Activated CD8-positive, alpha-beta T cell treated with anti-CD3 and anti-CD28 coated beads, Interleukin-2, amount 10 ng/mL, durations not matched to agents 7 days and 5 days (primary cell): ENCODE measurements around the gene CLEC1B. TPM values are rescaled to one million over a fixed set of nuclear protein-coding genes. Genes with fewer than 3 reads are reported as not detected.
"Not testable (repeated sequence)": the region's sequence is repeated elsewhere in the genome, so short reads cannot be mapped to it uniquely, and the experiment has no call there.

Experiments used
- ATAC-seq: fragments of 150-1000 bp; cut with Tn5 transposase; one replicate; pipeline ENCODE4 v1.10.0; 2021; ENCODE audit warnings: moderate library complexity
- CTCF ChIA-PET: fragments of 350-600 bp; sonication (Branson Sonifier 250); formaldehyde crosslinking; loops from one replicate; lab custom pipeline; 2021; ENCODE audit warnings: antibody characterized with exemption; lab: Charles Lee
- POLR2A ChIA-PET: fragments of 350-600 bp; sonication (Branson Sonifier 250); formaldehyde crosslinking; loops from one replicate; lab custom pipeline; 2021; ENCODE audit warnings: antibody characterized with exemption; lab: Charles Lee
- DNase-seq: peaks from one replicate; pipeline ENCODE4 v3.0.0-alpha.2; 2020
- H3K27ac Mint-ChIP-seq: one replicate; pipeline ENCODE4 v1.8.0; 2021; ENCODE audit warnings: mild to moderate bottlenecking, mixed read lengths
- H3K27me3 Mint-ChIP-seq: one replicate; pipeline ENCODE4 v1.8.0; 2021; ENCODE audit warnings: low read depth, mixed read lengths
- H3K36me3 Mint-ChIP-seq: one replicate; pipeline ENCODE4 v1.8.0; 2021; ENCODE audit warnings: low read depth, mixed read lengths
- H3K4me1 Mint-ChIP-seq: one replicate; pipeline ENCODE4 v1.8.0; 2021; ENCODE audit warnings: low read depth, mixed read lengths
- H3K4me3 Mint-ChIP-seq: one replicate; pipeline ENCODE4 v1.8.0; 2021; ENCODE audit warnings: mild to moderate bottlenecking, mixed read lengths
- H3K9me3 Mint-ChIP-seq: one replicate; pipeline ENCODE4 v1.8.0; 2022; ENCODE audit warnings: mixed read lengths; ENCODE audit not compliant: insufficient read depth
- total RNA-seq, 2 experiments: library from RNA; stranded (reverse); gene quantifications; one replicate each; pipeline ENCODE4 v1.2.3, GENCODE V29; 2021

The CLEC1B gene
- total RNA-seq, 2 experiments from 2014 or later, result not detected

- Mint-ChIP-seq H3K4me3 (no peak overlapping the region), H3K36me3 (no peaks in the 10 kb centered on the region), H3K27me3 (peaks cover 10% of the 10 kb centered on the region), H3K27ac (no peak overlapping the region), H3K9me3 (no peaks in the 10 kb centered on the region), H3K4me1 (no peaks in the 10 kb centered on the region)
- ChIA-PET CTCF (interaction anchor here (0.6 to 1.2 kb wide), 3 partner anchors 8 to 268 kb away, joined by 3 to 4 read pairs (median 4); partner anchors contain the start of gene CLEC12B), POLR2A (interaction anchor here (0.9 kb wide), 1 partner anchor 204 kb away, joined by 3 read pairs; no protein-coding TSS in a partner anchor)
- DNase-seq (no peak), ATAC-seq (no peak)
Observed at GRCh38 chr12:10018386-10018785, 19.5 kb upstream of the CLEC1B start.

GRCh38 chr12:10016881-10017280, 18.0 kb upstream of the CLEC1B start:
- DNase-seq, result no peak
- H3K9me3 Mint-ChIP-seq, result no peaks in the 10 kb centered on the region
- CTCF ChIA-PET, result no interaction called here
- H3K27ac Mint-ChIP-seq, result no peak overlapping the region
- H3K4me3 Mint-ChIP-seq, result no peak overlapping the region
- no peak for ATAC-seq
- H3K4me1 Mint-ChIP-seq, result no peaks in the 10 kb centered on the region
- POLR2A ChIA-PET, result no interaction called here
- H3K36me3 Mint-ChIP-seq, result no peaks in the 10 kb centered on the region
- peaks cover 20% of the 10 kb centered on the region for H3K27me3 Mint-ChIP-seq

GRCh38 chr12:10015450-10015849, 16.5 kb upstream of the CLEC1B start:
- ChIA-PET CTCF (interaction anchor here (0.7 to 1.3 kb wide), 3 partner anchors 74 to 201 kb away, joined by 3 to 4 read pairs (median 3); no protein-coding TSS in a partner anchor), POLR2A (no interaction called here)
- no peaks in the 10 kb centered on the region for H3K4me1 Mint-ChIP-seq

GRCh38 chr12:10012630-10013330, 13.9 kb upstream of the CLEC1B start:
- H3K4me3 Mint-ChIP-seq, result no peak overlapping the region
- POLR2A ChIA-PET, result interaction anchor here (0.6 kb wide), 1 partner anchor 270 kb away, joined by 4 read pairs; no protein-coding TSS in a partner anchor

More at GRCh38 chr12:10015450-10015849, 16.5 kb upstream of the CLEC1B start:
- no peak for DNase-seq
- Mint-ChIP-seq H3K36me3 (no peaks in the 10 kb centered on the region), H3K4me3 (no peak overlapping the region), H3K27ac (no peak overlapping the region), H3K9me3 (no peaks in the 10 kb centered on the region), H3K27me3 (peaks cover 26% of the 10 kb centered on the region)
- no peak for ATAC-seq

GRCh38 chr12:10001171-10001776, 2.4 kb upstream of the CLEC1B start:
- Mint-ChIP-seq H3K27me3 (peaks cover 37% of the 10 kb centered on the region), H3K27ac (no peak overlapping the region), H3K4me1 (no peaks in the 10 kb centered on the region), H3K9me3 (no peaks in the 10 kb centered on the region), H3K36me3 (no peaks in the 10 kb centered on the region), H3K4me3 (no peak overlapping the region)
- ChIA-PET CTCF (interaction anchor here (0.8 to 1.5 kb wide), 2 partner anchors 61 to 187 kb away, joined by 3 to 5 read pairs; no protein-coding TSS in a partner anchor), POLR2A (no interaction called here)
- DNase-seq, result no peak
- ATAC-seq, result no peak

More at GRCh38 chr12:10012630-10013330, 13.9 kb upstream of the CLEC1B start:
- ATAC-seq (no peak), DNase-seq (no peak)
- no peaks in the 10 kb centered on the region for H3K4me1 Mint-ChIP-seq
- CTCF ChIA-PET, result interaction anchor here (0.9 to 8.0 kb wide), 3 partner anchors 72 to 198 kb away, joined by 3 to 43 read pairs (median 9); no protein-coding TSS in a partner anchor
- no peaks in the 10 kb centered on the region for H3K36me3 Mint-ChIP-seq
- no peak overlapping the region for H3K27ac Mint-ChIP-seq
- H3K9me3 Mint-ChIP-seq, result no peaks in the 10 kb centered on the region
- H3K27me3 Mint-ChIP-seq, result peaks cover 36% of the 10 kb centered on the region

- ATAC-seq (no peak), DNase-seq (no peak)
- H3K27me3 Mint-ChIP-seq, result peaks cover 39% of the 10 kb centered on the region
- H3K4me1 Mint-ChIP-seq, result no peaks in the 10 kb centered on the region
- no peak overlapping the region for H3K27ac Mint-ChIP-seq
- POLR2A ChIA-PET, result no interaction called here
- CTCF ChIA-PET, result interaction anchor here (0.9 kb wide), 1 partner anchor 52 kb away, joined by 3 read pairs; no protein-coding TSS in a partner anchor
- peaks cover 7% of the 10 kb centered on the region for H3K36me3 Mint-ChIP-seq
- H3K9me3 Mint-ChIP-seq, result no peaks in the 10 kb centered on the region
- no peak overlapping the region for H3K4me3 Mint-ChIP-seq
Observed at GRCh38 chr12:9992296-9992695, 6.6 kb downstream of the CLEC1B start.

GRCh38 chr12:9991876-9992275, 7.0 kb downstream of the CLEC1B start:
- H3K4me3 Mint-ChIP-seq, result no peak overlapping the region
- no peak for ATAC-seq
- ChIA-PET POLR2A (no interaction called here), CTCF (interaction anchor here (0.9 kb wide), 1 partner anchor 52 kb away, joined by 3 read pairs; no protein-coding TSS in a partner anchor)
- peaks cover 39% of the 10 kb centered on the region for H3K27me3 Mint-ChIP-seq
- H3K9me3 Mint-ChIP-seq, result no peaks in the 10 kb centered on the region
- H3K36me3 Mint-ChIP-seq, result peaks cover 7% of the 10 kb centered on the region
- no peak for DNase-seq
- H3K4me1 Mint-ChIP-seq, result no peaks in the 10 kb centered on the region
- no peak overlapping the region for H3K27ac Mint-ChIP-seq

- no peak for ATAC-seq
- ChIA-PET POLR2A (no interaction called here), CTCF (interaction anchor here (0.8 kb wide), 1 partner anchor 40 kb away, joined by 3 read pairs; no protein-coding TSS in a partner anchor)
- Mint-ChIP-seq H3K27ac (no peak overlapping the region), H3K9me3 (peaks cover 7% of the 10 kb centered on the region), H3K4me1 (no peaks in the 10 kb centered on the region), H3K27me3 (peaks cover 5% of the 10 kb centered on the region), H3K36me3 (peaks cover 14% of the 10 kb centered on the region), H3K4me3 (no peak overlapping the region)
- DNase-seq, result no peak
Observed at GRCh38 chr12:9980126-9980525, 18.8 kb downstream of the CLEC1B start.

- ChIA-PET CTCF (interaction anchor here (1.1 kb wide), 1 partner anchor 38 kb away, joined by 3 read pairs; no protein-coding TSS in a partner anchor), POLR2A (no interaction called here)
- Mint-ChIP-seq H3K9me3 (peaks cover 7% of the 10 kb centered on the region), H3K27me3 (peaks cover 5% of the 10 kb centered on the region), H3K4me3 (no peak overlapping the region), H3K27ac (no peak overlapping the region), H3K4me1 (no peaks in the 10 kb centered on the region), H3K36me3 (peaks cover 24% of the 10 kb centered on the region)
- ATAC-seq (no peak), DNase-seq (no peak)
Observed at GRCh38 chr12:9977916-9978315, 21.0 kb downstream of the CLEC1B start.

- H3K4me1 Mint-ChIP-seq, H3K27me3 Mint-ChIP-seq, ATAC-seq, DNase-seq, H3K4me3 Mint-ChIP-seq, H3K9me3 Mint-ChIP-seq, H3K27ac Mint-ChIP-seq, POLR2A ChIA-PET: not testable (repeated sequence)
- peaks cover 24% of the 10 kb centered on the region for H3K36me3 Mint-ChIP-seq
- CTCF ChIA-PET, result interaction anchor here (0.7 kb wide), 1 partner anchor 27 kb away, joined by 3 read pairs; no protein-coding TSS in a partner anchor
Observed at GRCh38 chr12:9976626-9977025, 22.3 kb downstream of the CLEC1B start.

- Mint-ChIP-seq H3K27ac (no peak overlapping the region), H3K36me3 (peaks cover 21% of the 10 kb centered on the region), H3K9me3 (peaks cover 7% of the 10 kb centered on the region), H3K4me3 (no peak overlapping the region), H3K4me1 (no peaks in the 10 kb centered on the region), H3K27me3 (peaks cover 5% of the 10 kb centered on the region)
- ATAC-seq (no peak), DNase-seq (no peak)
- ChIA-PET POLR2A (interaction anchor here (0.6 kb wide), 1 partner anchor 120 kb away, joined by 3 read pairs; no protein-coding TSS in a partner anchor), CTCF (interaction anchor here (0.7 kb wide), 1 partner anchor 26 kb away, joined by 3 read pairs; no protein-coding TSS in a partner anchor)
Observed at GRCh38 chr12:9975614-9976013, 23.3 kb downstream of the CLEC1B start.
